Left hindlimb (tissue), 1 donor: ENCODE measurements around the gene LBR.

Source experiments
- DNase-seq: peaks from one replicate; pipeline ENCODE4 v3.0.0-alpha.2; 2018

LBR gene

GRCh38 chr1:225442123-225442505 lies 14.3 kb upstream of the LBR start:
- DNase-seq: no peak

- no peak for DNase-seq
Measured at GRCh38 chr1:225441314-225442122, 13.7 kb upstream of the LBR start.

- DNase-seq: no peak
Measured at GRCh38 chr1:225440380-225441221, 12.8 kb upstream of the LBR start.

- no peak for DNase-seq
Measured at GRCh38 chr1:225437710-225438437, 10.0 kb upstream of the LBR start.

- DNase-seq: no peak
Measured at GRCh38 chr1:225435957-225436392, 8.1 kb upstream of the LBR start.

- DNase-seq: no peak
Measured at GRCh38 chr1:225435487-225435886, 7.6 kb upstream of the LBR start.

GRCh38 chr1:225435076-225435475 lies 7.2 kb upstream of the LBR start:
- no peak for DNase-seq

GRCh38 chr1:225434046-225434445 lies 6.2 kb upstream of the LBR start:
- no peak for DNase-seq

- DNase-seq: no peak
Measured at GRCh38 chr1:225431081-225431863, 3.4 kb upstream of the LBR start.

- no peak for DNase-seq
Measured at GRCh38 chr1:225430301-225430700, 2.5 kb upstream of the LBR start.

GRCh38 chr1:225428881-225429455 lies 1.1 kb upstream of the LBR start:
- no peak for DNase-seq

GRCh38 chr1:225428068-225428880 lies 436 bp upstream of the LBR start:
- peak; percentile 94 for DNase-seq

- DNase-seq: no peak
Measured at GRCh38 chr1:225426395-225427234, 1.2 kb downstream of the LBR start.

- no peak for DNase-seq
Measured at GRCh38 chr1:225425201-225425786, 2.5 kb downstream of the LBR start.

GRCh38 chr1:225424562-225425200 lies 3.2 kb downstream of the LBR start:
- no peak for DNase-seq

GRCh38 chr1:225423518-225423855 lies 4.4 kb downstream of the LBR start:
- DNase-seq: no peak

GRCh38 chr1:225422795-225423517 lies 4.9 kb downstream of the LBR start:
- DNase-seq: no peak

GRCh38 chr1:225422031-225422605 lies 5.7 kb downstream of the LBR start:
- DNase-seq: no peak
